Esophagus (tissue), 2 donors: ENCODE measurements around the gene CCDC85B. TPM values are rescaled to one million over a fixed set of nuclear protein-coding genes. Genes with fewer than 3 reads are reported as not detected.

Source experiments
- H3K27ac ChIP-seq, 2 donors: one replicate each; pipeline ENCODE4 v1.5.1; 2013; ENCODE audit warnings: low read depth in 2 of 2, mild to moderate bottlenecking in 2 of 2, inconsistent platforms in 1 of 2, low read length in 1 of 2, moderate library complexity in 1 of 2
- H3K27me3 ChIP-seq, 2 donors: one replicate each; pipeline ENCODE4 v1.6.1; 2013; ENCODE audit warnings: low read length in 2 of 2, control low read depth in 1 of 2, mild to moderate bottlenecking in 1 of 2; ENCODE audit not compliant: insufficient read depth in 2 of 2, control insufficient read depth in 1 of 2
- H3K36me3 ChIP-seq, 2 donors: one replicate each; pipeline ENCODE4 v1.6.1; 2013; ENCODE audit warnings: low read length in 1 of 2; ENCODE audit not compliant: control insufficient read depth in 2 of 2, insufficient read depth in 2 of 2
- H3K4me1 ChIP-seq, 2 donors: one replicate each; pipeline ENCODE4 v1.6.1; 2013; ENCODE audit warnings: low read length in 1 of 2; ENCODE audit not compliant: control insufficient read depth in 2 of 2, insufficient read depth in 2 of 2
- H3K4me3 ChIP-seq, 2 donors: one replicate each; pipeline ENCODE4 v1.5.1; 2013; ENCODE audit warnings: low read length in 2 of 2, mild to moderate bottlenecking in 2 of 2, low read depth in 1 of 2, moderate library complexity in 1 of 2
- H3K9me3 ChIP-seq, 2 donors: one replicate each; pipeline ENCODE4 v1.6.1; 2013; ENCODE audit warnings: mild to moderate bottlenecking in 2 of 2, low read depth in 1 of 2, low read length in 1 of 2, moderate library complexity in 1 of 2; ENCODE audit not compliant: control insufficient read depth in 2 of 2, insufficient read depth in 1 of 2
- WGBS, 2 donors: extraction: QIAGEN DNeasy Blood & Tissue Kit; methylation state at CpG; one replicate each; pipeline ENCODE4 v1.1.7; 2013; 5-methylcytosine and 5-hydroxymethylcytosine counted together
- polyA plus RNA-seq, 2 donors: library from polyadenylated mRNA; stranded (reverse); fragments of 200-250 nt; gene quantifications; one replicate each; pipeline ENCODE4 v1.2.3, GENCODE V29; 2013
- donor health status: healthy with polysubstance abuse.
- donor health status: Bipolar disorder and iron deficiency.

The CCDC85B gene
- polyA plus RNA-seq, 2 donors: 13.5 to 22.7 TPM

DNA sequence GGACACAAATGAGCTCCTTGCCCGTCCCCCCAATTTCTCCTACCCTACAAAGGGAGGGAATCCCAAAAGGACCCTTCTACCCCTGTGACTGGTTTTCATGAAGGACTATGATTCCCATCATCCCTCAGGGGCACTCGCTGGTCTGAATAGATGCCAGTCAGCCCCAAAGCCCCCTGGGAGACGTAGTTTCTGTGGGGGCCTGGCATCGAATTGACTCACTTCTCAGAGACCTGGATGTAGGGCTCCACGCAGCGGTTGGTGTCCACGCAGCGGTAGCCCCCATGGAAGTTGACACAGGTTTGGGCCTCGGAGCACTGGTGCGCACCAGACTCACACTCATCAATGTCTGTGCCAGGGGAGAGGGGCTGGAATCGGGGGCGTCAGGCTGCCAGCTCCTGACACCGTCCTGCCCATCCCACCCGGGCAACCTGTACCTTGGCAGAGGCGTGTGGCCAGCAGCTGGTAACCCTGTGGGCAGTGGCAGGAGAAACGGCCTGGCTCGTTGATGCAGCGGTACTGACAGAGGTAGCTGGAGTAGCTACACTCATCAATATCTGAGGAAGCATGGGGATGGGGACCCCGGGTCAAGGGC, 22.3 kb upstream of the CCDC85B start:
- H3K27ac ChIP-seq: no peak overlapping the region
- H3K9me3 ChIP-seq: no peaks in the 10 kb centered on the region
- H3K27me3 ChIP-seq: no peaks in the 10 kb centered on the region
- H3K36me3 ChIP-seq: peaks cover 0 to 36% of the 10 kb centered on the region in 2 donors
- H3K4me1 ChIP-seq: peaks cover 0 to 3% of the 10 kb centered on the region in 2 donors
- no peak overlapping the region for H3K4me3 ChIP-seq
- WGBS, 2 donors: 86 to 87% methylated on average over 19 of the region's 19 CpGs

DNA sequence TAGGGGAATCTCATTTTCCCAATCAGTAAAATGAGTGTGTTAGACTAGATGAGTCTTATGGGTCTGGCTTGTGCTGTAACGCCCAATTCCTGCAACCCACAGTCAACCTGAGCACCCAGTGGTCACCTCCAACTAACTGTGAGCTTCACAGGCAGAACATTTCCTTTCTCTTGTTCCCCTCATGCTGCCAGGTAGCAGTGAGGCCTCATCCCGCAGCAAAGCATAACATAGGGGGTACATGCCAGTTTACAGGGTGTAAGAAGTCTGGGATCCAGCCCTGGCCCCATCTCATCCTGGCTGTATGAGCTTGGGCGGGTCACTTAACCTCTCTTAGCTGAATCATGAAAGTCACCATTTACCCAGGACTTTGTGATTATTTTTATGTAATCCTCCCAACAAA, 21.6 kb upstream of the CCDC85B start:
- H3K4me1 ChIP-seq: peaks cover 0 to 3% of the 10 kb centered on the region in 2 donors
- H3K4me3 ChIP-seq: no peak overlapping the region
- H3K36me3 ChIP-seq: peaks cover 0 to 29% of the 10 kb centered on the region in 2 donors
- no peak overlapping the region for H3K27ac ChIP-seq
- no peaks in the 10 kb centered on the region for H3K27me3 ChIP-seq
- WGBS, 2 donors: 77 to 88% methylated on average over 3 of the region's 3 CpGs
- no peaks in the 10 kb centered on the region for H3K9me3 ChIP-seq

DNA sequence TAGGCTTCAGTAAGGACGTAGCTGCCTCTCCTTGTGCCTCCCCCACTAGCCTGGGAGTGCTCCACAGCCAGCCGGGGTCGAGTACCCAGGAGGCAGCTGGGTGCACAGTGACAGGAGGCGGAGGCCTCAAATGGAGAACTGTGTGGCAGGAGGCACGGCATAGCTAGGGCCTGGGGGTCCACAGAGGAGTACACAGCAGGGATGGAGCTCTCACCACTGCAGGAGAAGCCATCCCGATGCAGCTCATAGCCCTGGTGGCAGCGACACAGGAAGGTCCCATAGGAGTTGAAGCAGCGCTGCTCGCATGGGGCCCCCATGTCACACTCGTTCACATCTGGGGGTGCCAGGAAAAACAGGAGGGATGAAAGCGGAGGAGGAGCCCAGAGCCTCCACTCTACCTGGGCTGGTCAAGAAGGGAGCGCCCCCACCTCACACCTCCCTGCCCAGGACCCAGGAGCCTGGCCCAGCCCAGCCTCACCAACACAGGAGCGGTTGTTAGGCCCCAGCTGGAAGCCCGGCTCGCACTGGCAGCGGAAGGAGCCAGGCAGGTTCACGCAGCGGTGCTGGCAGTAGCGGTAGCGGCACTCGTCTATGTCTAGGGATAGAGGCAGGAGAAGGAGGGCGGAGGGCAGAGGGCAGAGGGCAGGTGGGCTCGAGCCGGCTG, 20.7 kb upstream of the CCDC85B start:
- Histone ChIP-seq H3K4me3 (no peak overlapping the region), H3K27ac (no peak overlapping the region), H3K9me3 (no peaks in the 10 kb centered on the region), H3K4me1 (peaks cover 0 to 3% of the 10 kb centered on the region in 2 donors), H3K36me3 (peaks cover 0 to 20% of the 10 kb centered on the region in 2 donors), H3K27me3 (no peaks in the 10 kb centered on the region)
- 74 to 76% methylated on average over 24 of the region's 24 CpGs for WGBS, 2 donors

DNA sequence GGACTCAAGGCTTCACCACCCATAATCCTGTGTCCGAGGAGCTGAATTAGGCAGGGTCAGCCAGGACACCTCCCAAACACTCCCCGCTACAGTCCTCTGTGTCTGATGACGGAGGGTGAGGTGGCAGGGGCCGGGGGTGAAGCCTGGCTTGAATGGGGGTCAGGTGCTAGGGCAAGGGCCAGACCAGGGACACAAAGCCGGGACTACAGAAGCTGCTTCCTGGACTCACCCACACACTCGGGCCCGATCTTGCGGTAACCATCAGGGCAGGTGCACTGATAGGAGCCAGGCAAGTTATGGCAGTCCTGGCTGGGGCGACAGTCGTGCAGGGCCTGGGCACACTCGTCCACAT, 20.2 kb upstream of the CCDC85B start:
- Histone ChIP-seq H3K27me3 (no peaks in the 10 kb centered on the region), H3K4me3 (no peak overlapping the region), H3K9me3 (no peaks in the 10 kb centered on the region), H3K36me3 (peaks cover 0 to 15% of the 10 kb centered on the region in 2 donors), H3K4me1 (peaks cover 0 to 3% of the 10 kb centered on the region in 2 donors), H3K27ac (peak overlapping the region in 1 of 2 donors; percentile 5)
- 75 to 80% methylated on average over 11 of the region's 11 CpGs for WGBS, 2 donors

DNA sequence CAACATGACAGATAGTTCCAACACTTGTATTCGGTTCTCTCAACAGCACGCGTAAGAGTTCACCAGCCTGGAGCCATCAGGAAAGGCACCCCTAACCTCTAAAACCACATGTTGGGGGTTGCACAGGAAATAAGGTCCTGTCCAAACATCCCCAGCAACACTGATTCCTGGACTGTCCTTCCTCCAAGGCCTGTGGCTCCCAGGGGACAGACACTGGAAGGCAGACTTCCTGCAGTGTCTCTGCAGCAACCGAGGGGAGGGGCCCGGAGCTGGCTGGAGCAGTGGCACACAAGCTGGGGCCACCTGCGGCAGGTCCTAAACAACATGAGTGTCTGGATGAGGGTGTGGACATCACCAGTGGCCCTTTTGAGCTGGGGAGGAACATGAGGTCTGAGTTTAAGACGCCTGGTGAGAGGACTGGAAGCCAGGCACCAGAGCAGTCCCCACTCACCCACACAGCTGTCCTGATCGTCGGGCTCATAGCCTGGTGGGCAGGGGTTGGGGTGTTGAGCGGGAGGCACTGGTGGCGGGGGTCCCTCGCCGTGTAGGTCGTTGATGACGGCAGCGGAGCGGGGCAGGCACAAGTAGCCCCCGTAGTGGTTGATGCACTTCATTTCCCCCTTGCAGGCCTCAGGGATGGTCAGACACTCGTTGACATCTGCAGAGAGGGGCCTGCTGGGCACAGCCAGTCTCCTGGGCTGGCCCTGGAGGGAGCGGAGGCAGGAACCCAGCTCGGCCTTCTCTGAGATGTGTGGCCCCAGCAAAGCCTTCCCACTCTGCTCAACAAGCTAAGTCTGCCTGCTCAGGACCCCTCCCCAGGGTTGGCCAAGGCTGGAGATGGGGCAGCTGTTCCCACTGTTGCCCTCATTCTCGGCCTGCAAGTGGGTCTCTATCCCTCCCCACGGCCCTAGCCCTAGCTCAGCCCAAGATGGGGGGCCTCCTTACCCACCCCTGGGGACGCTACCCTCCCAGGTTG, 19.5 kb upstream of the CCDC85B start:
- no peak overlapping the region for H3K4me3 ChIP-seq
- H3K27me3 ChIP-seq: no peaks in the 10 kb centered on the region
- peaks cover 0 to 3% of the 10 kb centered on the region in 2 donors for H3K4me1 ChIP-seq
- H3K9me3 ChIP-seq: no peaks in the 10 kb centered on the region
- peaks cover 0 to 8% of the 10 kb centered on the region in 2 donors for H3K36me3 ChIP-seq
- H3K27ac ChIP-seq: peak overlapping the region; percentile 12 to 78
- WGBS, 2 donors: 69 to 71% methylated on average over 24 of the region's 24 CpGs

DNA sequence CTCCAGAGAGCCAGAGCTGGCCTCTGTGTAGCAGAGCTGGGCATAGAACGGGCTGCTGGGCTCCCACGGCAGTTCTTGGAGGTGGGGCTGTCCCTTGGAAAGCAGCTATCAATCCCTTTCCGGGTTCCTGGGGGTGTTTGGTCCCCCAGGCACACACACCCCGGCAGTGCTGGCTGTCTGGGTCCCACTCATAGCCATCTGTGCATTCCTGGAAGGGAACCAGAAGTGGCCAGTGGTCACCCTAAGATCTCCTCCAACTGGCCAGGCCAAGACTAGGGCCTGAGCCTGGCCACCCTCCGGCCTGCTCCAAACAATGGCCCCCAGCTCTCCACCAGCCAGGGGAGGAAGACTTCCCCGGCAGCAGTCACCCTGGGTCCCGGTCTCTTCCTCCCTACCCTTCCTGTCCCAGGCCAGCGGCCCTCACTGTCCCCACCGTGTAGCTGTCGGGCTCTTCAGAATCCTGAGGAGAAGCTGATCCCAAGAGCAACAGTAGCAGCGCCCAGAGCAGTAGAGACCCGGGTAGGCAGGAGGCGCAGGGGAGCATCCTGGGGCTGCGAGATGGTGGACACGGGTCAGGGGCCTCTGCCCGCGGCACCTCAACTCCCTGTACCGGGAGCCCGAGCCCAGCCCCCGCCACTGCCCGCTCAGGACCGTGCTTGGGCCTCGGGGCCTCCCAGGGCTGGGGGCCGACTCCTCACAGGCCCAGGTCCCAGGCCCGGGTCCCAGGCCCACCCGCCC, 18.5 kb upstream of the CCDC85B start:
- H3K36me3 ChIP-seq: peaks cover 0 to under 1% of the 10 kb centered on the region in 2 donors
- WGBS, 2 donors: 30% methylated on average over 25 to 26 of the region's 26 CpGs
- peak overlapping the region; percentile 36 to 49 for H3K4me3 ChIP-seq
- H3K27ac ChIP-seq: peak overlapping the region; percentile 78 to 81
- peaks cover 0 to 3% of the 10 kb centered on the region in 2 donors for H3K4me1 ChIP-seq
- H3K9me3 ChIP-seq: no peaks in the 10 kb centered on the region
- no peaks in the 10 kb centered on the region for H3K27me3 ChIP-seq

DNA sequence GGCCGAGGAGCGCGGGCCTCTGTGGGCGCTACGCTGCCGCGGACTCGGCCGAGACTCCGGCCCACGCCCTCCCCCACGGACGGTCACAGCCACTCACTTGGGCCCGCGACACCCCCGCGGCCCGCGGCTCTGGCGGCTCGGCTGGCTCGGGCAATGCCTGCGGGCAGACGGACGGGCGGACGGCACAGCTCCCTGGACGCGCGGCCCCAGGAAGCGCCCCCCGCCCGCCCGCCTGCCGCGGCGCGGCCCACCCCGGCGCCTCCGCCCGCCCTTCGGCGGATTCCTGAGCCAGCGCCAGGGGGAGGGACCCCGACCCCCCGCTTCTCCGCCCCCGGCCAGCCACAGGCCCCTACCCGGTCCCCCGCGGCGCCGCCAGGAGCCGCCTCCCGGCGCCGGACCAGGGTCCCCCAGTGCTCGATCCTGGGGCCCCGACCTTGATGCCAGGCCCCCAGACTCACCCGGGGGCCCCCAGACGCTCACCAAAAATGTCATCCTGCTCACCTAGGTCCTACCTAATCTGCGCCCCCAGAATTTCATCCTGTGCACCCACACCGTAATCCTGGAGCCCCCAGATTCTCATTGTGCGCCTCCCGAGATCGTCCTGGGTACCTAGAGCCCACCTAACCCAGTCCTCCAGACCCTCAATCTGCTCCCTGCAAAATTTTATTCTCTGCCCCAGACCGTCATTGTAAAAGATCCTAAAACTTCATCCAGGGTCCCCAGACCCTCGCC, 17.7 kb upstream of the CCDC85B start, which contains the start of gene EFEMP2:
Gene EFEMP2 (minus strand): TSS at position 215 of the 732 bp plus-strand sequence. CDS start 446 bp downstream, outside the sequence.
- Histone ChIP-seq H3K27me3 (no peaks in the 10 kb centered on the region), H3K27ac (peak within 1 kb of the TSS; percentile 81 to 85), H3K4me1 (peaks cover 0 to 3% of the 10 kb centered on the region in 2 donors), H3K4me3 (peak within 1 kb of the TSS; percentile 47 to 49), H3K9me3 (no peaks in the 10 kb centered on the region), H3K36me3 (no peaks in the 10 kb centered on the region)
- WGBS, 2 donors: 0 to 2% methylated on average over 28 to 69 of the region's 69 CpGs

DNA sequence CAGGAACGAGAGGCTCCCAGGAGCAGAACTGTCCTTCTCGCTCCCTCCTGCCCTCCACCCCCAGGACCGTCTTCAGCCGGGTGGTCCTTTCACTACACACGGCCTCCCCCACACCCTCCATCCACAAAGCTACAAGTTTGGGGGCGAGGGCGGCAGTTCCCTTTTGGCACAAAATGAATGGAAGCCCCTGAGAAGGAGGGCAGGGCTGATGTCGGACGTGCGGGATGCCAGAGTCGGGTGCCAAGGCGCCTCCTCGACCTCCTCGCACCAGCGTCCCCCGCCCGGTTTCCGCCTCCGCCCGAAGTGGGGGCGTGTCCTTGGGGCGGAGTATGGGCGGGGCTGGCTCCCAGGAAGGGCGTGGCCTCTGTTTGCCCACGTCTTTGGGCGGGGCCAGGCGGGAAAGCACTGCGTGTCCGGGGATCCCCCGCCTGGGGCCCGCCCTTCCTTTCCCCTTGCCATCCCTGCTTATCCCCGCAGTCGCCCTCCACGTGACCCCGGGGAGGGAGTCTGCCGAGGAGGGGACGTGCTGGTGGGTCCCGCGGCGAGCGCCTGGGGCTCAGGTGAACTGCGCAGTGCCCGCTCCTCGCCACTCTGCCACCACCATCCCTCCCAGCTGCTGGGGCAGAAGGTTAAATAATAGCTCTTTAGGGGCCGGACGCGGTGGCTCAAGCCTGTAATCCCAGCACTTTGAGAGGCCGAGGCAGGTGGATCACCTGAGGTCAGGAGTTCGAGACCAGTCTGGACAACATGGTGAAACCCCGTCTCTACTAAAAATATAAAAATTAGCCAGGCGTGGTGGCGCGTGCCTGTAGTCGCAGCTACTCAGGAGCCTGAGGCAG, 16.9 kb upstream of the CCDC85B start:
- 6 to 7% methylated on average over 49 to 54 of the region's 54 CpGs for WGBS, 2 donors
- H3K27me3 ChIP-seq: no peaks in the 10 kb centered on the region

More for the DNA sequence above, 16.9 kb upstream of the CCDC85B start:
- Histone ChIP-seq H3K36me3 (no peaks in the 10 kb centered on the region), H3K4me1 (peaks cover 0 to 3% of the 10 kb centered on the region in 2 donors), H3K27ac (peak overlapping the region; percentile 81 to 85), H3K4me3 (peak overlapping the region; percentile 47 to 49), H3K9me3 (no peaks in the 10 kb centered on the region)
